NCI-H1105 (cell line): ENCODE measurements around the gene UBE4A.
"Not testable (repeated sequence)": the region's sequence is repeated elsewhere in the genome, so short reads cannot be mapped to it uniquely, and the experiment has no call there.

Source experiments
- DNase-seq: peaks from one replicate; lab custom pipeline; 2025; lab: John Stamatoyannopoulos, UW

The UBE4A gene

DNA sequence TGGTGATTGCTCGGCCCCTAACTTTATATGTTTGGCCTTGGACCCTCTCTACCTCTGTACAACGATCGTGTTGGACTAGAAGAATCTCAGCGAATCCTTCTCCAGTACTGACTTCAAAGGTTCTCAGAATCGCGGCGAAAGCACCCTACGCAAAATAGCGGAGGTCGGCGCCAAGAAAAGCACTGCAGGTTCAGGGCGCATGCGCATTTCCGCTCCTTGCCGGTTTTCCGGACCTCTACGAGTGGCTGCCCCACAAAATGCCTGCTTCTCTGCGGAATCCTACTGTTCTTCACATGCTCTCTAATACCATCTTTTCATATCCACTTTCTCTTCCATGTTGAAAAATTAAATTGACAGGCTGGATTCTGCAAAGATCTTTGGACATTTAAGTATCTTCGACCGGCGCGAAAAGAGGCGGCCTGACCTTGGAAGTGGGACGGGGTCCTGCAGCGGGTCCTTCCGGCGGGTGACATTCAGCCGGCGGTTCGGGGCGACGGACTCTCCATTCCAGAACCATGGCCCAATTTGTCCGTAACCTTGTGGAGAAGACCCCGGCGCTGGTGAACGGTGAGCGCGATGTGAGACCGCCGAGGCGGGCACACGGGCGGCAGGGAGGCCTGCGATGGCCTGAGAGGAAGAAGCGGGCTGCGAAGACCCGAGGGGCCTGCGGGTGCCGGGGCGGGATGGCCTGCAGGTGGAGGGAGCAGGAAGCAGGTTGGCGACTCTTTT, 41.9 kb downstream of the UBE4A start, which contains the start of gene ATP5MG:
Gene ATP5MG (plus strand): TSS at position 456 of the 729 bp plus-strand sequence. CDS start 60 bp downstream, at position 516.
- DNase-seq: peak; percentile 96

DNA sequence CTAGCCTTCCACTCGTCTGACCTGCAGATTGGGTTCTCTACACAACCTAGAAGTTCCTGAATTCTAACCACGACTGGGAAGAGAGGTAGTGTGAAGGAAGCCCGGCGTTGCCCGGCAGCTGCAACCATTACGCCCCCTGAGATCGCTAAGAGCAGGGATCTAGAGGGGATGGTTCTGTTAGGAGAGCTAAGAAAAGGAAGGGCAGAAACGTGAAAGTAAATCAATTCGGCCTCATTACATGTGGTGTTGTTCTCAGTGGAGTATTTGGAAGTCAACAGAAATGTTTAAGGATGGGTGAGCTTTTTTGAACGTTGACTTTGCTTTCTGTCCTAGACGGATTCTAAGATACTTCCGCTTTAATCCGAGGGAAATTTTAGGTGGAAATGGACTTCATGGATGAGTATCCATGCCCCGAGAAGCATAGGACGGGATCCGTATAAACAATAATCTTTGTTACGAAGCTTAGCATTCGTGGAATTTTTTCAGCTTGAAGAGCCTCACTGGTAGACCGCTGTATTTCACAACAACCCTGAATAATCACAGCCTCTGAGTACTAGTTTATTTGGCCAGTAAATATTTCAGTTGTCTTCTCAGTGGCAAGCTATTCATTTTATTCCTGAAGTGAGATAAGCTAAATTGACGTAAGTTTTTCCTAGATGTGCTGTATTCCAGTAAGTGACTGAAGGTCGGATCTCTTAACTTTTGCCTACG, 42.6 kb downstream of the UBE4A start:
- no peak for DNase-seq

DNA sequence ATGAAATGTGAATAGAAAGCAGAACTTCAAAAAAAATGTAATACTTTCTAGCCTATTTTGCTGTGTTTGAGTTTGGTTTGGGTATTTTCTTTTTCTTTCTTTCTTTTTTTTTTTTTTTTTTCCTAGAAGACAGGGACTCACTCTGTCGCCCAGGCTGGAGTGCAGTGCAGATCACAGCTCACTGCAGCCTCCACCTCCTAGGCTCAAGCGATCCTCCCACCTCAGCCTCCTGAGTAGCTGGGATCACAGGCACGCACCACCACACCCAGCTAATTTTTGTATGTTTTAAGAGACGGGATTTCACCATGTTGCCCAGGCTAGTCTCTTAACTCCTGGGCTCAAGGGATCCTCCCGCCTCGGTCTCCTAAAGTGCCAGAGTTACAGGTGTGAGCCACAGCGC, 43.2 kb downstream of the UBE4A start:
- DNase-seq: not testable (repeated sequence)

DNA sequence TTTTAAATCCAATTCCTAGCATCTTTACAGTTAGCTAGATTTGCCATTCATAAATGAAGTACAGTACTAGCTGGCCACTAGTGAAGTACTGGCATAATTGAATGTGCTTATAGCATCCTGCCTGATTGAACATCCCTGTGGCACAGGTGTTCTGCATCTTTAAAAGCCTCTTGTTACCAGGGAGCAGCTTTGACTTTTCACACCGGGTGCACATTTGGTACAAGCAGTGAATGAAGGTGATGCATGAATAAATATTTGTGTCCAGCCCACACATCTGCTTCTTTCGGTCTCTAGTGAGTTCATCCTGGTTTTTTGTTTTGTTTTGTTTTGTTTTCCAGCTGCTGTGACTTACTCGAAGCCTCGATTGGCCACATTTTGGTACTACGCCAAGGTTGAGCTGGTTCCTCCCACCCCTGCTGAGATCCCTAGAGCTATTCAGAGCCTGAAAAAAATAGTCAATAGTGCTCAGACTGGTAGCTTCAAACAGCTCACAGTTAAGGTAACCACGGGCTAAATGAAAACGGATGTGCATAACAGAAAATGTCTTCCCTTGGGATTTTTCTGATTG, 47.3 kb downstream of the UBE4A start:
- DNase-seq: peak; percentile 71

DNA sequence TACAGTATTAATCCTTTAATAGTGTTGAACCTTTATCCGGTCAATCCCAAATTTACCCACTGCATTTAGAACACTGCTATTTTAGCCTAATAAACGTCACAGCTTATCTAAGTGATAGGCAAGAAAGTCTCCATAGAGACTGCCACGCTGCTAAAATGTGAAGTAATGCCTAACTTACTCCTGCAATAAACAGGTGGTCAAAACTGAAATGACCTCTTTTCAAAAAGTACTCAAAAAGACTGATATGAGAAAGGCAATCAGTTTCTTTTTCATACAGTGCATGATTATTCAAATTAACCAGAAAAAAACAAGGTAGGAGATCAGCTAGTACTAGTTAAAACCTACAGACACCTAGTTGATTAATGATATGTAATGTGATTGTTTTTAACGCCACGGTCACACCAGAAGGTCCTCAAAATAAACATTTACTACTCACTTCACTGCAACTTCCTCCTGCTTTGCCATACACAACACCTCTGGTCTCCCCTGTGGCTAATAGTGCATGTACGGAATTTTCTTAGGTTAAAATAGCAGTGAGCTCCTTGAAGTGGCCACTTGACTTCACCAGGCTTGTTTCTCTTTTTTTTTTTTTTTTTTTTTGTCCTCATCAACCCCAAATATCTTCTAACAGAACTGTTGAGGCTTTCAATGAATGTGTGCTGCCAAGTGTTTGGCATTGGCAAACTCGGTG, 50.8 kb downstream of the UBE4A start:
- DNase-seq: no peak

DNA sequence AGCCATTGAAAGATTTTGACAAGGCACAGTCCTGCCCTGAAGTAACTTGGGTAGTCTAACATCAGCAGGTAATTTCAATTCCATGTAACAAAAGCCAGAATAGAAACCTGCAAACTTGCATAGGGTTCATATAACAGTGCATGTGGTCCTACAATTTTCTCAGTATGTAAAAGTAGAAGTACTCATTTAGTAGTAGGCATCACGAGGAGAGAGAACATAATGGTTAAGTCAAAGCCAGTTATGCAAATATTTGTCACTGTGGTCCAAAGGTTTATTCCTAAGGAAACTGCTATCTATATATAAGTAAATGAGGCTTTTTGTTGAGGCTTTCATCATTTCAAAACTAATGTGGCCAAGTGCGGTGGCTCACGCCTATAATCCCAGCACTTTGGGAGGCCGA, 52.1 kb downstream of the UBE4A start:
- DNase-seq: no peak

DNA sequence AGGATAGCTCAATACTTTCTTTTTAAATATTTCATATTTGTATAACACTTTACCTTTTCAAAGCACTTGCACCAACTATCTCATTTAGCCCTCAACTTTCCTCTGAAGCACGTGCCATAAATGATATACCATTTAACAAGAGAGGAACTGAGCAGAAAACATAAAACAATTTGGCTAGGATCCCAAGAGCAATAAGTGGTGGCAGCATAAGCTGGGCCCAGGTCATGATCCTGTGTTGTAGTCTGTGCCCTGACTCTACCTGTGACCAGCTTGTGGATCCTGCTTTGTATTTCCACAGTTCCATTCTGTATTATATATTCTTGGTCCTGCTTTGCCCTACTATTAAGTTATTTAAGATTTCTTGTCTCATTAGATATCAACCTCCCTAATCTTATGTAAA, 53.5 kb downstream of the UBE4A start:
- DNase-seq: no peak

DNA sequence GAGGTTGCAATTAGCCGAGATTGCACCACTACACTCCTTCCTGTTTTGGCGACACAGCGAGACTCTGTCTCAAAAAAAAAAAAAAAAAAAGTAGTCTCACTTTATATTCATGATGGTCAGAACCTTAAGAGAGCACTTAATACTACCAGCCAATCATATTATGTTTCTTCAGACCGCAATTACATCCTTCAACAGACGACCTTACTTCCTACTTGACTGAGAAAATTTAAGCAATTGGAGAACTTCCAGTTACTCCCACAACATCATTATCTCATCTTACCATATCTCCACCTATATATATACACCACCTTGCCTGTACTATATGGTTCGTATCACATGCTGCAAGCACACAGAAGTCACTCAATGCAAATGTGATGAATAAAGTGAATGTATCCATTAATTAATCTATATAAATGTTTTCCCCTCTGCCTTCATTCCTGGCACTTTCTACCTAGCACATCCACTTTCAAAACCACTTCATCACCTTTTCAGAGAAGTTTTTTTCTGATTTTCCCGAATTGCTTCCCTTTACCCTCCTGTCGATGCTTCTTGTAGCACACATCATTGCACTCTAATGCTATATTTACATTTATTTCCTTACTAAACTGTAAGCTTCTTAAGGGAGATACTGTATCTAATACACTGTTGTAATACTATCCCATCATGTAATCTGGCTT, 55.8 kb downstream of the UBE4A start:
- no peak for DNase-seq

DNA sequence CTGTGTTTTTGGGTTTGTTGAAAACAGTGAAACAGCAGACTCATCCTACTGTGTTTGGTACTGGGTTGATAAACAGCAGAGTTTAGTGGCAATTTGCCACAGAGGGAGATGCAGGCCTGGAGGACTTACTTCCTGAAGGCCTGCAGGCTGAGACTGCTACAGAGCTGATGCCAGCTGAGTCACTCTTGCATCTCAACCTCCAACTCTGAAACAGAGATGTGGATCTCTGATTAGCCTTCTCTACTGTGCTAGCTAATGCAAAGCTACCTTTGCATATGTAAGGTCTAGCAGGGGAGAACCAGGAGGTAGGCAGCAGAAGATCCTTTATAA, 56.3 kb downstream of the UBE4A start:
- no peak for DNase-seq

DNA sequence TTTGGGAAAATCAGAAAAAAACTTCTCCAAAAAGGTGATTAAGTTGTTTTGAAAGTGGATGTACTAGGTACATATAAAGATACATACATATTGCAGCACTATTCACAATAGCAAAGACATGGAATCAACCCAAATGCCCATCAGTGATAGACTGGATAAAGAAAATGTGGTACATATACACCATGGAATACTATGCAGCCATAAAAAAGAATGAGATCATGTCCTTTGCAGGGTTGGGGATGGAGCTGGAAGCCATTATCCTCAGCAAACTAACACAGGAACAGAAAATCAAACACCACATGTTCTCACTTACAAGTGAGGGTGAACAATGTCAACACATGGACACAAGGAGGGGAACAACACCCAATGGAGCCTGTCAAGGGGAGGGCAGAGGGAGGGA, 57.5 kb downstream of the UBE4A start:
- not testable (repeated sequence) for DNase-seq

DNA sequence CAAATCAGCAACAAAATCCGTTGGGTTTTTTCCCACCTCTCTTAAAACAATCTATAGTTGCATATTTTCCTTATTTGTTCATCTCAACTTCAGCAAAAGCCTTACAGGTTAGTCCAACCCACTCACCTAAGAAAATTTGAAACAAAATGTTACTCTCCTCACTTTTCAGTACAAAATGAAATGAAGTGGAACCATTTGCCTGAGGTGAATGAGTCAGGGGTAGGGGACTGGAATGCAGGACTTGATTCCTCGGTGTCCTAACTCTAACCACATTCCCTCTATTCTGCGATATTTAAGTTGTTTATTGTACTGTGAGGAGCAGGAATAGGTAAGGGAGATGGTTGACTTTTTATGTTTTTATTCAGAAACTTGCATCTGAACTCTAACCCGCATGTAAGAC, 58.4 kb downstream of the UBE4A start:
- DNase-seq: no peak

DNA sequence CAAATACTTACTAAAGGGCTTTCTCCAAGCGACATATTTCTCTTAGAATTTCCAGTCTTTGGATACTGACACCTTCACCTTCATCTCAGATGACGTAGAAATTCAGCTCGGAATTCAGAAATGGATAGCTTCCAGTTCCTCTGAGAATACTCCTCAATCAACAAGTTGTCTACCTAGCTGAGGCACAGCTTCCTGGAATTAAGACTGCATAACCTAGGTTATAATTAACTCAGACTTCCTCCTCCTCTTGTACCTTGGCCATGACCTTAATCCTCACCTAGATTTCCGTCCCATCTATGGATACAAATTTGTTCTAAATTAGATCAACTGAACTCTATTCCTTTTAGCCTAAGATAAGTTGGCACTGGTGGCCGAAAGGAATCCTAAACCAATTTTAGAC, 59.4 kb downstream of the UBE4A start:
- DNase-seq: no peak

DNA sequence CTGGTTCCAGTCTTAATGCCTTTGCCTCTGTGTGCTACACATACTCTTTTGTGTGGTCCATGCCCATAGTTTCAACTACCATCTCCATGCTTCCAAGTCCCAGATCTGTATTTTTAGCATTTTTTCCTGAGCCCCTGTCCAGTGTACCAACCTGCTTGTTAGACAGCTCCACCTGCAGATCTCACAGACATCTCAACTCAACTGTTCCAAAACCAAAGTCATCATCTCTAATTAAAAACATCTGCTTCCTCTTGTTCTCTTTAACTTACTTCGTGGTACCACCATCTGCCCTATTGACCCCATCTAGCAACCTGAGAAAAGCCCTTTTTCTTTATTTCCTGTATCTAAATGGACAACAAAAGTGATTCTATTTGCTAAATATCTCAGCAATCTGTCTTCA, 68.3 kb downstream of the UBE4A start:
- DNase-seq: no peak

DNA sequence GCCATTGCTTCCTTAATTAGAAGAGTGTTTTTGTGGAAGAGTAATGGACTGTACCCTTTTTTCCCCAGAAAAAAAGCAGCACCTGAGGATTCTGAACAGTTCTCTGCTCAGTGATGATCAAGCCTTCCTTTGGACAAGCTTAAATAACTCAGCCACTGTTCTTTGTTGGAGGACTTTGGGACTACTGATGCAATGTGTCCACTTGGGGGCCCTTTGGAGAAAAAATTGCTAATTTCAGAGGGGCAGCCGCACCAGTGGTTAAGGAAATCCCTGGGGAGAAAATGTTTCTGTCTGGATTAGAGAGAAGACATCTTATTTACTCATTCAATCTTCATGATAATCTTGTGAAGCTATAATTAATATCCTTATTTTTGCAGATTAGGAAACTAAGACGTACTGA, 71.6 kb downstream of the UBE4A start:
- no peak for DNase-seq

DNA sequence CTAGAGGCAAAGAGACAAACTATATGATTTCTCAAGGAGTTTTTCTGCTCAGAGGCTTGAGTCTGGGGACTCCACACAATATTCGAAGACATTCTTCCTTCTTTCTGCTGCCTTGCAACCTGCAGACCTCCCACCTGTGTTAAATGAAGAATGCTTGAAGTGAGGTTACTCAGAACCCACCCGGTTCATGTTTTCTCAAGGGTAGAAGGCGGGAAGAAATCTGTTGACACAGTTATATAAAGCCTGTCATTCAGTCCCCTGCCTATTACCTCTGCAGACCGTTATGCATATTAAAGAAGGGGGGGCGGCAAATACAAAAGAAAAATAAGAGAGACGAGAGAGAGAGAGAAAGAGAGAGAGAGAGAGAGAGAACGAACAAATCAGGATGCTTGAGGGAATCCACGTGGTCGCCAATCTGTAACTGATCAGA, 74.7 kb downstream of the UBE4A start:
- DNase-seq: no peak

DNA sequence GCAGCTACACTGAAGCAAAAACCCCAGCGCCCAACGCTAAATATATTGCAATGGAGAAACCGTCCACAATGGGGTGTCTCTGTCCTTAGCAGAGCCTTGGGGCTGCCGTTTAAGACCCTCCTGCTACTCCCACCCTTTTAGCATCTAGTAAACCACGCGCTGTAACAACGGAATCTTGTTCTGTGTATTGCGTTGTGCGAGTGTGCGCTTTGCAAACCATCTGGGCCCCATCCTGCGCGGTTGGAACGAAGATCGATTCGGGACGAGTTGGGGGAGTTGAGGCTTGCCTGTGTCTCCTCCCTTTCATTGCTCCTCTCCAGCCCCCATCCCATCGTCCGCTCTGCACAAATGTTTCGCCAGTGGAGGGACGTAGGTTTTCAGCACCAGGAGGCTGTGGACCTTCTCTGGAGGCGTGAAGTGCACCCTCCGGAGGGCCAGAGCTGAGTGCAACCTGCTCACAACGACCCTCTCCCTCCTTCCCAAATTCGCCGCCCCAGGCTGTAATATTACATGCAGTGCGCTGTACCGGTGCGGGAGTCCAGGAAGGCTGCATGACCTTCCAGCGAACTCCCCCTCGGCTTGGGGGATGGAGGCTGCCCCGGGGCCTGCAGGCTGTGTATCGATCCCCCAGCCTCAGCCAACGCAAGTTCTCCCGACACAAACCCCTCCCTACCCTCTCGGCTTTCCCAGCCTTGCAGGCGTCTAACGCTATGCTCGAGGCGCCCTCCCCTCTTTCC, 75.3 kb downstream of the UBE4A start:
- peak; percentile 54 for DNase-seq

DNA sequence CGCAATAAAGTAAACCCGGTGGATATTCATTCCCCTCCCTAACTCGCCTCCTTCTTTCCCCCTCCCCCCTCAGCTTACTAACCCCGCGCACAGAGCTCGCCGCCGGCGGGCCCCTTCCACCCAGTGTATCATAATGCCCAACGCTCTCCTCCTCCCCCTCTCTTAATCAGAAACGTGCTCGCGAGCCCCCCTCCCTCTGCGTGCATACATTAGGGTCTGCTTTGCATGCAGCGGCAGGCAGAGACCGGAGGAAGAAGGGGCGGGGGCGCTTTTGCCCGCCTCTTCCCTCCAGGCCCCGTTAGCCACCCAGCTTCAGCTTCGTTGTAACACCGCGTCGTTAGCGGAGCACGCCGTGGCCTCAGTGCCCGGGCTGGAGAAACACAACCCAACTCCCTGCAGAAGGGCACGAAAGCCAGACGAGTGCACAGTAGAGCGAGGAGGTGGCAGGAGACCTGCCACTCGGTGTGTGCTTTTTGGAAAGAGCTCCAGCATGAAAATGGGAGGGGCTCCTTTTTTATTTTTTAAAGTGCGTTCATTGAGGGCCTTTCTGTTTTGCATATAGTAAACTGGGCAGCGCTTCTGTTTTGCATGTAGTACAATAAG, 76.0 kb downstream of the UBE4A start:
- DNase-seq: peak; percentile 93

DNA sequence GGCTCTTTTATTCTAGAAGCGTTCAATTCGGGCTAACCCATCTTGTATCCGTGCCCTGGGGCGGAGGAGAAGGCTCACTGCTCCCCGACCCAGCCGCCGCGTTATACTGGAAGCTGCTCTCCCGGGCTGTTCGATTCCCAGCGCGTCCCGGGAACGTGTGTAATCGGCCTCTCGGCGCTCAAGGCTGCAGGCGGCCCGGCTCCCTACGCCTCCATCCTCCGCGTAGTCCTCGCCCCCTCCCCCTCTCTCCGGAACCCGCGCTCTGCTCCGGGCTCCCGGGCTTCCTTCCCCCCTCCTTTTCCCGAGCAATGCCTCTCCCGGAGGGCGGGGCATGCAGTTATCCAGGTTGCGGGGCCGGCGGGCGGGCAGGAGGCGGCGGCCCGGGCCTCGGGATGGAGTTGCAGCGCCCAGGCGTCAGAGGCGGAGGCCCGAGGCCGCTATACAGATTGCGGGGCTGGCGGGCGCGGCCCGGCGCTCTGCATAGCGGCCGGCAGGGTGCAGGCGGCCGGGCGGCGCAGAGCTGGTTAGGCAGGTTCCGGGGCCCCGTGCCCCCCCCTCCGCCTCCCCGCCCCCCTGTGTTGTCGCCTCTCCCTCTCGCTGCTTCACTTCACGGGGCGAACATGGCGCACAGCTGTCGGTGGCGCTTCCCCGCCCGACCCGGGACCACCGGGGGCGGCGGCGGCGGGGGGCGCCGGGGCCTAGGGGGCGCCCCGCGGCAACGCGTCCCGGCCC, 76.7 kb downstream of the UBE4A start, which contains the start of gene KMT2A:
Gene KMT2A (plus strand): TSS at position 600 of the 732 bp plus-strand sequence. CDS start 21 bp downstream, at position 621.
- DNase-seq: peak; percentile 100

DNA sequence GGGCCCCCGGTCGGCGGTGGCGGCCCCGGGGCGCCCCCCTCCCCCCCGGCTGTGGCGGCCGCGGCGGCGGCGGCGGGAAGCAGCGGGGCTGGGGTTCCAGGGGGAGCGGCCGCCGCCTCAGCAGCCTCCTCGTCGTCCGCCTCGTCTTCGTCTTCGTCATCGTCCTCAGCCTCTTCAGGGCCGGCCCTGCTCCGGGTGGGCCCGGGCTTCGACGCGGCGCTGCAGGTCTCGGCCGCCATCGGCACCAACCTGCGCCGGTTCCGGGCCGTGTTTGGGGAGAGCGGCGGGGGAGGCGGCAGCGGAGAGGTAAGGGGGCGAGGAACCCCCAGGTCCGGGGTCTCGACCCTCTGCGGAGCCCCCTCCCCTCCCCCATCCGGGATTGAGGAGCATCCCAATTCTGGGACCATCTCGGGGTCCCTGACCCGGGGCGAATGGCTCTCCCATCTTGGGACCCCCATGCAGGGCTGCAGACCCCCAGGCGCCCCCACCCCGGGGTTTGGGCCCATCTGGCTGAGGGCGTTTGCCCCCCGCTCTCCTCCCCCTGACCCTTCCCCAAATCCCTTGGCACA, 77.3 kb downstream of the UBE4A start:
- no peak for DNase-seq
